Muscle of arm (tissue), 14 donors: Measurements from ENCODE around the gene TIAM2. TPM values are rescaled to one million over a fixed set of nuclear protein-coding genes. Genes with fewer than 3 reads are reported as not detected.
"Not testable (repeated sequence)": the region's sequence is repeated elsewhere in the genome, so short reads cannot be mapped to it uniquely, and the experiment has no call there.

Experiments
- DNase-seq: peaks from one replicate; pipeline ENCODE4 v3.0.0-alpha.2; 2013
- long read RNA-seq, 11 donors: transcript quantifications; one replicate each; lab custom pipeline, GENCODE V29; 2026
- polyA plus RNA-seq, 12 donors: library from polyadenylated mRNA; unstranded; fragments of 120-200 nt; gene quantifications; one replicate each; pipeline ENCODE4 v1.2.1, GENCODE V29; 2013; ENCODE audit not compliant: insufficient read length in 12 of 12

Gene TIAM2
- 10 to 100 TPM in 10 of 12 donors, 1 to 10 TPM in 1, not detected in 1; 5.5 to 18.7 (median 15.6) TPM for polyA plus RNA-seq
- long read RNA-seq, donor 1, partial matches to known transcripts = 8 of 30 reads
- long read RNA-seq, donor 1, other reads (novel, unspliced or antisense) = 19 of 30 reads
- long read RNA-seq, donor 2, partial matches to known transcripts = 0 of 2 reads
- long read RNA-seq, donor 2, other reads (novel, unspliced or antisense) = 0 of 2 reads
- long read RNA-seq, donor 3 = 0 reads
- long read RNA-seq, donor 4, partial matches to known transcripts = 0 of 2 reads
- long read RNA-seq, donor 4, other reads (novel, unspliced or antisense) = 0 of 2 reads
- long read RNA-seq, donor 5, partial matches to known transcripts = 10 of 28 reads
- long read RNA-seq, donor 5, other reads (novel, unspliced or antisense) = 17 of 28 reads
- long read RNA-seq, donor 6, partial matches to known transcripts = 5 of 14 reads
- long read RNA-seq, donor 6, other reads (novel, unspliced or antisense) = 9 of 14 reads
- long read RNA-seq, donor 7, partial matches to known transcripts = 0 of 5 reads
- long read RNA-seq, donor 7, other reads (novel, unspliced or antisense) = 5 of 5 reads
- long read RNA-seq, donor 8, partial matches to known transcripts = 0 of 1 reads
- long read RNA-seq, donor 8, other reads (novel, unspliced or antisense) = 0 of 1 reads
- long read RNA-seq, donor 9 = 0 reads
- long read RNA-seq, donor 10 = 0 reads
- long read RNA-seq, donor 11 = 0 reads

GRCh38 chr6:154995254-154996015 lies at the start of gene TIAM2:
TSS of gene TIAM2 (plus strand) at chr6:154995315. CDS start at chr6:155129224, 133,909 bp downstream.
- no peak for DNase-seq

DNA sequence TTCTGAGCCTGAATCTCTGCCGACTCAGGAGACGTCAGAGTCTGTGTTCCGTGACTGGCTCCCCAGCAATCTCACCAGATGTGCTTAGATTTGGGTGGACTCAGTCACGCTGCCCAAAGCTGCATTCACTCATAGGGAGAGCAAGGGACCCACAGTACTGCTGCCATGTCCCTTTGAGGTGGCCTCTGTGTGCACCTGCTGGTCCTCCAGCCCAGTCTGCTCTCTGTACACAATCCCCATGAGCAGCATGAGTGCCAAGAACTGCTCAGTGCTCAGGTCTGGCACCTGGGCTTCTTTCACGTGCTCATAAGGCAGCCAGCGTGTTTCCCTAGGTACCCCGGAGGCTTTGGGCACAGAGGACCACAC lies 44.2 kb upstream of the TIAM2 start:
- DNase-seq = no peak

DNA sequence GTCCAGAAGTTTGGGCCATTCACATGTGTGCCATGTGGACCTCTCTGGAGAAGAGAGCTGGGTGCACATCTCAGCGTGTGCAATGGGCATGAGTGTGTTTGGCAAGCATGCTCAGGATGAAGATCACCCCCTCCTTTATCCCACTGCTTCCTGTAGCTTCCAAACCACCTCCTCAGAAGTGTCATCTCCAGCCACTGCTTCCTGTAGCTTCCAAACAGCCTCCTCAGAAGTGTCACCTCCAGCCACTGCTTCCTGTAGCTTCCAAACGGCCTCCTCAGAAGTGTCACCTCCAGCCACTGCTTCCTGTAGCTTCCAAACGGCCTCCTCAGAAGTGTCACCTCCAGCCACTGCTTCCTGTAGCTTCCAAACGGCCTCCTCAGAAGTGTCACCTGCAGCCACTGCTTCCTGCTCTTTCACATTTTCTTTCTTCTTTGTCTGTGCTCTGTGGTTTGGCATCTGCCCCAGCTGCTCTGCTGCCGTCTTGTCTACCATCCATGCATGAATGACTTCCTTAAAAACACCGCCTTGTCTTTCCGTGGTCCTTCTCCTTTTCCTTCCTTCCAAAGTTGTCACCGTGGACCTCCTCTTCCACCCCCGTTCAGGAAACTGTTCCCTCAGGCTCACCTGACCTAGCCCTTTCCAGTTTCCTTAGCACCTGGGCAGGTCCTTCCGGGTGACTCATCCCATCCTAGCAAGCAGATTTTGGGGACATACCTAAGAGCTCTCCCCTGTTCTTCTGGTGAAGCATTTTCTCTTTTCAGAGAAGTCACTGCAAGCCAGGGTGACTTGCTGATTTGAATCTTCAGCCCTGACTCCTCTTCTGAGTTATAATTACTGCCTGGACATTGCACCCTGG lies 43.5 kb upstream of the TIAM2 start:
- DNase-seq = no peak

- DNase-seq = no peak
These were observed 41.5 kb upstream of the TIAM2 start for GRCh38 chr6:154953644-154954043.

DNA sequence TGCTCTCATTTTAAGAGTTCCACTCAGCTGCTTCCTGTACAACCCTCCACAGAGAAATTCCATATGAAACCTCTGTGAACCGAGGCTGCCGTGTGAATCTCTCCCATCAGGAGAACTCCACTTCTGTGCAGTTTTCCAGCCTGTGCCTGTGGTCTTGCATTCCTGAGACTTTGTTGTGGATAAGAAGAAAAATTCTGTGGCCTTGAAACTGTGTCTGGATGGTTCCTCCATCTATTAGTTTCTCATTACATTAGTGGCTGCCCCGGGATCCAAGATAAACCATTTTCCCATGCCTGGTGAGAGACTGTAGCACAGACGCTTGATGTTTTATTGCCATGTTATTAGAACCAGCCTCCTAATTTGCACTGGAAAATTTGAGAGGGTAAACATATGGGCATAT lies 40.8 kb upstream of the TIAM2 start:
- no peak for DNase-seq

DNA sequence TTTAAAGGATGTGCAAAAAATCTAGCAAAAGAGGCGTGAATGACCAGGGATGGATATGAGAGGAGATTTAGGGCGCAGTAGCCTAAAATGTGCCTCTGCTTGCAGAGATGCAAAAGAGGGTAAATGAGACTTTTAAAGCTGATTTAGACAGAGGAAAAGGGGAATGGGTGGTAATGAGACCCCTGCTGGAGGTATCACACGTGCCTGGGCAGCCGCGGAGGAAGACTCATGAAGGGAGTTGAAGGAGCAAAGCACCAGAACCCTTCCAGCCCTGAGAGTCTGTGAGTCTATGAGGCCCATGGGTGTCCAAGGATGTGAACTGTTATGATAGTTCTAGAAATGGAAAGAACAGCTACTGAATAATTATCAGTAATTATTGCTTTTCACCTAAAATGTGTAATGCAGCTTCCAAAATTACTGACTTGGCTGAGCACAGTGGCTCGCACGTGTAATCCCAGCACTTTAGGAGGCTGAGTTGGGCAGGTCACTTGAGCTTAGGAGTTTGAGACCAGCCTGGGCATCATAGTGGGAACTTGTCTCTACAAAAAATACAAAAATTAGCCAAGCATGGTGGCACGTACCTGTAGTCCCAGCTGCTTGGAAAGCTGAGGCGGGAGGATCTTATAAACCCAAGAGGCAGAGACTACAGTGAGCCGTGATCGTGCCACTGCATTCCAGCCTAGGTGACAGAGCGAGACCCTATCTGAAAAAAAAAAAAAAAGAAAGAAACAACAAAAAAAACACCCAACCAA lies 38.2 kb upstream of the TIAM2 start:
- DNase-seq = no peak

DNA sequence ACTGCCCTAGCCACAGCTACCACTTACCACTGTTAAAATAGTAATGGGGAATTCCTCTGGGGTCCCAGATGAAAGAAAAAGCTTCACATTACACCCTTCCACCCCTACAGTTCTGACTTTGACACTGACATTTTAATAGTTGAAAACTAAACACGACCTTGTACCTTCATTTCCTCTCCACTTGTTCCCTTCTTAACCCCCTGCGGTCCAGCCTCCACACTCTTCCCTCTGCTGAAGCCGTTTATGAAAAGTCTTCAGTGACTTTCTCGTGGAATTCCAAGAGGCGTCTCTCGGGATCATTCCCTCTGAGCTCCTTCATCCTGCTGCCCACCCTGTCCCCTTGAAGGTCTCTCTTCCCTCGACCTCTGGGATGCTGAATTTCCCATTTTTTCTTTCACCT lies 36.6 kb upstream of the TIAM2 start:
- no peak for DNase-seq

DNA sequence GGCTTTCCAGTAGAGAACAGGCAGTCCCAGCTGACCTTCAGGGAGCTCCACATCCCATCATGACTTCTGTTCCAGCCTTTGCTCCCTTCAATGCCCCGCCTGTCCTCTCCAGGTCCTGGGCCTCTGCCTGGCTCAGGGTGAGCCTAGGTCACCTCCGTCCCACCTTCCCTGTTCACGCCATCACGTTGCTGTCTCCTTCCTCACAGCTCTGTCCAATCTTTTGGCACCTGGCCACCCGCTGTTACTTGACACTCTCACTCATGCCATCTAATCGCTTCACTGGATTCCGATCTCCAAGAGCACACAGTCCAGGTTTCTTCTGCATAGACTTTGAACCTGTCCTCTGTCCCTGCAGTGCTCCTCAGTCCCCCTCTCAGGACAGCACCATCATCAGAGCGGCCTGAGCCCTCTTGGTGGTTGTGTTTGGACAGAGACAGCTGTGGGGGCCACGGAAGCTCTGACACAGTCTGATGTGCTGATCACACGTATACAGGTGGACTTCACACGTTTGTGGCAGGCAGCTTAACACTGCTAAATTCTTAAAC lies 34.7 kb upstream of the TIAM2 start:
- no peak for DNase-seq

DNA sequence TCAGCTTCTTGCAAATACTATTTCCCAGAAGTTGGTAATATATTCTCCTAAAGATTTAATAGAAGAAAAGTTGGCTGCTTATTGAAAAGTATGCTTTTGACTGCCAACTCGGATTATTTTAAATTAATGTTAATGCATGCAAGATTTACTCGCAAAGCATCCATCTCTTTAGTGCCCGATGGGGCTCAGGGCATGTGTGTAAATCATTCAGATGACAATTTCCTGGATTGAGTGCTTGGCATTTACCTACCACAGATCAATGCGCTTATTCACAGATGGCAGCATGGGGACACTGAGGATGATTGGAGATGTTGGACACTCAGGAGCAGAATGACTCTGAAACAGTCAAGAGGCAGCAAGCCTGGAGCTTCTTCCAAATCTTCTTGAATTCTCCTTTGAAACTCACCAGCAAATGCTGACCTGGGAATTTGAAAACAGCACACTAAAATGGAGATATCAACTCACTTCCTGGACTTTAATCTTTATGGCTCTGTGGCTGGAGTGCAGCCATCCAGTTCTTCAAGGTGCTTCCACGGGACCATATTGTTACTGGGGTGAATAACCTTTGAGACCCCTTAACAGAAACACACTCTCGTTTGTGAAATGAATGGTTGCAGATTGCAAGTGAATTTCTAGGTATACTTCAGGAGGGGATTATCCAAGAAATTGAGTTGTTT lies 34.1 kb upstream of the TIAM2 start:
- no peak for DNase-seq

DNA sequence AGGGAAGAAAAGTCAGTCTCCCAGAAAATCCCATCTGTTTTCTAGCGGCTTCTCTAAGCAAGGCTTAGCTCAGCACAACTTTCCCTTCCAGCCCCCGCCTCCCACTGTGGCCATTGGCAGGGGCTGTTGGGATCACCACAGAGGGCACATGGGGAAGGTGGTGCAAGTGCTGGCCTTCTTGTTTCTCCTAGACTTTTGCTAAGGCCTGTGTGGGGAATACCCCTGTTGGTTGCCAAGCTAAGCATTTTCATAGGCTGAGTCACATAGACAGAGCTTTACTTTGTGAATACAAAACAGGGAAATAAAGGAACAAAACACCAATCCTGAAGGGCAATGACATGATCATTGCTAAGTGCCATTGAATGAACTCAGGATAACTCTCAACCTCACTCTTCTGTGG lies 32.4 kb upstream of the TIAM2 start:
- no peak for DNase-seq

- not testable (repeated sequence) for DNase-seq
These were observed 28.9 kb upstream of the TIAM2 start for GRCh38 chr6:154966065-154966770.

GRCh38 chr6:154969796-154970195 lies 25.3 kb upstream of the TIAM2 start:
- DNase-seq = no peak

DNA sequence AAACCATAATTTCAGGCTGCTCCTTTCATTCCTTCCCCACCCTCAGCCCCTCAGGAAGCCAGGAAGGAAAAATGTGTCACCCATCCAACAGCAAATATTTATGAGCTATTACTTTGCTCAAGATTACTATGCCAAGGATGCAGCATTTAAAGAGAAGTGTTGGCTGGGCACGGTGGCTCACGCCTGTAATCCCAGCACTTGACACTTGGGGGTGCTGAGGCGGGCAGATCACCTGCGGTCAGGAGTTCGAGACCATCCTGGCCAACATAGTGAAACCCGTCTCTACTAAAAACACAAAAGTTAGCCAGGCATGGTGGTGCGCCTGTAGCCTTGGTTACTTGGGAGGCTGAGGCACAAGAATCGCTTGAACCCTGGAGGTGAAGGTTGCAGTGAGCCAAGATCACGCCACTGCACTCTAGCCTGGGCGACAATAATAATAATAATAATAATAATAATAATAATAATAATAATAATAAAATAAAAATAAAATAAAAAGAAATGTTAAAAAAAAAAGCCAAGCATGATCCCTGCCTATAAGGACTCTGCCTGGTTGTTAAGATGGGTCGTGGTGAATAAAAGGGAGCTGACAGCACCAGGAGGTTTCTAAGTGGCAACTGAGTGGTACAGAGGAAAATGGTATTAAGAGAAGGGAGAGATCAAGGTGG lies 20.5 kb upstream of the TIAM2 start:
- no peak for DNase-seq

DNA sequence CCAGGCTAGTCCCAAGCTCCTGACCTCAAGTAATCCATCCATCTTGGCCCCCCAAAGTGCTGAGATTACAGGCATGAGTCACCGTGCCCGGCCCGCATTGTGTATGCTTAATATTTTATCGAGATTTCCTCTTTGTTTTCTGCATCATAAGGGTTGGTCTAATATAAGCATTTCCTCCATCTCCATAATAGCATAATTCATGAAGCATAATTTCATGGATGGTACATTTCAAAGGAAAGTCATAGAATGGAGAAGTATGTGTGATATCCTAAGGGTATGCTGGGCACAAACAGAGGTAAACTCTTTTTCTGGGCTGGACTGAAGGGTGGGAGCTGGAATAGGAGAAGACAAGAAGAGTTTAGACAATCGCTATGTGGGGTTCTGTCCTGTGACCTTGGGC lies 17.5 kb upstream of the TIAM2 start:
- DNase-seq = no peak

DNA sequence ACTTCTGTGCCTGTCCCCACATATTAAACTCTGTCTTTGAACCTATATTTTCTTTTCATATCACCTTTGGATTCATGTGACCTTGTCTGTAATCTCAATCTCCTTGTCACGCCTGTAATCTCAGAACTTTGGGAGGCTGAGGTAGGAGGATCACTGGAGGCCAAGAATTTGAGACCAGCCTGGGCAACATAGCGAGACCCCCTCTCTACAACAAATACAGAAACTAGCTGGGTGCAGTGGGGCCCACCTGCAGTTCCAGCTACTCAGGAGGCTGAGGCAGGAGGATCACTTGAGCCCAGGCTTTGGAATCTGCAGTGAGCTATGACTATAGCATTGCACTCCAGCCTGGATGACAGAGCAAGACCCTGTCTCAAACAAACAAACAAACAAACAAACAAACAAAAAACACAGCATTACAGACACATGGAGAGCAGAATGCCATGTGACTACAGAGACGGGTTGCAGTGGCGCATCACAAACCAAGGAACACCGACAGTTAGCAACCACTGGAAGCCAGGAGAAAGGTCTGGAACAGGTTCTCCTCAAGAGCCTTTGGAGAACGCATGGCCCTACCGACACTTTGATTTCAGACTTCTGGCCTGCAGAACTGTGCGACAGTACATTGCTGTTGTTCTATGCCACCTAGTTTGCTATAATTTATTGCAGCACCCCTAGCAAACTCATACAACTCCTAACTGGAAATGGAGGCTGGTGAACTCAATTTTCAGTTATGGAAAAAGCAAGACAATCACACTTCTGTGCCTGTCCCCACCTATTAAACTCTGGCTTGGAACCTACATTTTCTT lies 14.6 kb upstream of the TIAM2 start:
- DNase-seq = no peak

DNA sequence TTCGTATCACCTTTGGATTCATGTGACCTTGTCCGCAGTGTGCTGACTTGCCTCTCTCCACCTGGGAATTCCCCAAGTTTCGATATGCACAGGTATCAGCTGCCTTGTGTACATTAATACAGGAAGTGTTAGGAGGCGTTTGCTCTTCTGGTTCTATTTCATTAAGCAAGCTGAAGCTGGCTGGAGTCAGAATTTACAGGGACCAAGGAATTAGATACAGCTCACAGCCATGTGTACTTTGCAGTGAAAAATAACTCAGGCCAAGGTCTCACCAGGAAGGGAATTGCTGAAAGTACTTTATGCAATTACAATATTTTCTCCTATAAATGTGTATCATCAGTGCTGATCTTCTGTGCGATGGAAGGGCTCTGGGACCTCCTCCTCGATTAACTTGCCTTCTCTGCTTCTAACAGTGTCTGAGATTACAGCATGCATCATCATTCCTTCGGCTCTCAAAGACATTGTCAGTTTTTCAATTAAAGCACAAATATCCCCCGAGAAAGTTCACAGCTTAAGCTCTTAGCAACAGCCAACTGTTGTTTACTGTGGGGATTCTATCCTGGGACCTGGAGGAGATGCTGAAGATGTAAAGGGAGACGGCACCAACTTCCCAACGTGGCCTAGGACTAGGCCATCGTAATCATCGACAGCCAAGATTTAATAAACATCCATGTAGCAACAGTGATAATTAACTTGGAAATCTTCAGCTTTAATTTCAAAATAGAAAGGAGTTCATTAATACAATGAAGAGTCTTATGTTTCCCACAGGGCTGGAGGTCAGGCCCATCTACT lies 13.8 kb upstream of the TIAM2 start:
- no peak for DNase-seq

DNA sequence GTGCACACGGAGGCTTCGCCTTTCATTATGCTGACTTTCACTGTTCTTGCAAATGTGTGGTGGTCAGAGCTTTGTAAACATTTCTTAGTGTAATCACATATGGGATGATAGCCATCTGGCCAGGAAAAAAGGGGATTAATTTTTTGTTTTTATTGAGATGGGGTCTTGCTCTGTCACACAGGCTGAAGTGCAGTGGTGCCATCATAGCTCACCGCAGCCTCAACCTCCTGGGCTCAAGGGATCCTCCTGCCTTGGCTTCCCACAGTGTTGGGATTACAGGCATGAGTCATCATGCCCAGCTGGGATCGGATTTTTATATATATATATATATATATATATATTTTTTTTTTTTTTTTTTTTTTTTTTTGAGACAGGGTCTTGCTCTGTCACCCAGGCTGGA lies 11.0 kb upstream of the TIAM2 start:
- DNase-seq = no peak
